GM18511 (cell line): Measurements from ENCODE around the gene OR51L1.
"Not testable (repeated sequence)": the region's sequence is repeated elsewhere in the genome, so short reads cannot be mapped to it uniquely, and the experiment has no call there.

Experiments used
- ATAC-seq: cut with Tn5 transposase; IDR thresholded peaks from one replicate; pipeline ENCODE4 v1.9.1; 2021; ENCODE audit warnings: mild to moderate bottlenecking, moderate library complexity; ENCODE audit not compliant: unreplicated experiment

The OR51L1 gene, protein sequence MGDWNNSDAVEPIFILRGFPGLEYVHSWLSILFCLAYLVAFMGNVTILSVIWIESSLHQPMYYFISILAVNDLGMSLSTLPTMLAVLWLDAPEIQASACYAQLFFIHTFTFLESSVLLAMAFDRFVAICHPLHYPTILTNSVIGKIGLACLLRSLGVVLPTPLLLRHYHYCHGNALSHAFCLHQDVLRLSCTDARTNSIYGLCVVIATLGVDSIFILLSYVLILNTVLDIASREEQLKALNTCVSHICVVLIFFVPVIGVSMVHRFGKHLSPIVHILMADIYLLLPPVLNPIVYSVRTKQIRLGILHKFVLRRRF

GRCh38 chr11:4994551-4994950 is at the start of gene OR51L1:
OR51L1 (plus strand) TSS chr11:4994851; CDS start chr11:4998983, 4,132 bp downstream.
- ATAC-seq = no peak

DNA sequence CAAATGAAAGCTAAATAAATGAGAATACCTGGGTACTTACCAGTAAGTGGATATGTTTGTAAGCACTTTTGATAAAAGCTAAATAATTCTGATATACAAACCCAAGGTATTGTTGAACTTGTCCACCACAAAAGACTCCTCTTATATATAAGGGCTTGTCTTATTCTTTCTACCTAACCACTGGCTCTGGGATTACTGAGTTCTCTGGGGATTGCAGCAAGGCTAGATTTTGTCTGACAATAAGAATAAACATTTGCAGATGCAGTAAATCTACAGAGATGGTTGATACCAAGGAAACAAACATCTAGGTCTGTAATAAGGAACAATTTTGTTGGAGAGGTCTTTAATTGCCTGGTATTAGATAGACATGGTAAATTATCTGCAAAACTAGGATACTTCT is 47.1 kb upstream of the OR51L1 start, which contains the start of gene OR51A4:
TSS of gene OR51A4 (minus strand) at position 101 of the 400 bp plus-strand sequence. CDS start 505 bp downstream, outside the sequence.
- ATAC-seq = no peak

DNA sequence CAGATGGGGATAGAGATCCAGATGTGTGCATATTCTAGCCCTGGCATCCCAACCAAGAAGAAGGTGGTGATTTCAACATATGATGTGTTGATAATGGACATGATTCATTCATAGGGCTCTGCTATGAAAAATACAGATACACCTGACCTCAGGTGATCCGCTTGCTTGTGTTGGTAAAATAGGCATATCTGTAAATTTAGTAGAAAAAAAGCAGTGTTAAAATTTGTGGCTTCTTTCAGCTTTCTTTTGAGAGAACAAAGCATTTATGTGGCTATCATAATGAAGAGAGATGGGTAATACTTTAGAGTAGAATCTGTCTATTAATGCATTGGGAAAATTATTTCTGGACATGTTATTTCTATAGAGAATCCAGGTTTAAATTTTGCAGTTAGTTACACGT is 39.0 kb upstream of the OR51L1 start, which contains the start of gene OR51A2:
TSS of gene OR51A2 (minus strand) at position 101 of the 400 bp plus-strand sequence. CDS start at position 101, 0 bp downstream.
- not testable (repeated sequence) for ATAC-seq

DNA sequence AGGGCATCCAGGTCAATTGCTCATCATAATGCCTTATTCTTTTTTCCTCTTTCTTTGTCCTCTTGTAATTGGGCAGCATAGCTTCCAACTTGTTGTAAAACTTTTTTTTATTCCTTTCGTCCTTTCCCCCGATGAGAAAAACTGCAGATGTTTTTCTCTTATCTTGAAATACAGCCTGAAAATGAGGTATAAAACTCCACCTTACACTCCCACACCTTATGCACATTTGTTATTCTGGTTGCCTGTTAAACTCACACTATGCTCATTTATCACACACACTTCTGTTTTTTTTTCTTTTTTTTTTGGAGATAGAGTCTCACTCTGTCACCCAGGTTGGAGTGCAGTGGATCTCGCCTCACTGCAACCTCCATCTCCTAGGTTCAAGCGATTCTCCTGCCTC is 37.3 kb upstream of the OR51L1 start:
- no peak for ATAC-seq

DNA sequence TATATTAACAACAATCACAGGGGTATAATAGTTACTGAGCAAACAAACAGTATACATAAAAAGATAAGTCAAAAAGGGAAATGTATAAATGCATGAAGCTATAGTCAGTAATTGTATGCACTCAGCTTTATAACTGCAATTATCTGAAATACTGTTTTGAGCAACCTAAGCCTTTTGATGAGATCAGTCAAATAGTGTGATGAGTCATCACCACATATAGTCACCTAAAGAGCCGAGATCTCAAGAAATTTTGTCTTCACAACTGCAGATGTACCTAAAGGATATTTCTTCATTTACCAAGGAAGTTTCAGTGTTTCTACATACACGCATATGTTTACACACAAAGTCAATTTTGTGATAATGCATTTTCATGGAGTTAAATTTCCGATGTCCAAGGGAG is 33.8 kb upstream of the OR51L1 start:
- no peak for ATAC-seq

- ATAC-seq = no peak
Measured at GRCh38 chr11:4962816-4963215, 31.8 kb upstream of the OR51L1 start.

- ATAC-seq = no peak
Measured at GRCh38 chr11:4975436-4975835, 19.2 kb upstream of the OR51L1 start.

GRCh38 chr11:4979036-4979435 is 15.6 kb upstream of the OR51L1 start:
- no peak for ATAC-seq

DNA sequence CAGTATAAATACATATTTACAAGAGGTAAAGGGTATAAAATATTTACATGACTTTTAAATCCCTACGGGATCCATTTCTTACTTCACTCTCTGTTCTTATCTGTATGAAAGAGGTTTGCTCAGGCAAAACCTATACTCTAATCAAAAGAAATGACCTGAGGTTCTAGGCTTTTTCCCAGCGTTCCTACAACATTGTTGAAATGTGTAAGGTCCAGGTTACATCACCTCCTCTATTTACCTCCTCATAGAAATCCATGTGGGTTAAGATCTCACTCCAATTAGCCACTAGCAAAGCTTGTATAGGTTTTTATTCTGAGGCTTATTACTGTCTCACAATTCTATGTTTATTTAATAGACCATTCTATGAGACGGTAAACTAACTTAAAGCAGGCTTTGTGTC is 12.0 kb upstream of the OR51L1 start:
- no peak for ATAC-seq

- ATAC-seq = no peak
Measured at GRCh38 chr11:4983841-4984240, 10.8 kb upstream of the OR51L1 start.

GRCh38 chr11:4991060-4991459 is 3.6 kb upstream of the OR51L1 start:
- no peak for ATAC-seq

DNA sequence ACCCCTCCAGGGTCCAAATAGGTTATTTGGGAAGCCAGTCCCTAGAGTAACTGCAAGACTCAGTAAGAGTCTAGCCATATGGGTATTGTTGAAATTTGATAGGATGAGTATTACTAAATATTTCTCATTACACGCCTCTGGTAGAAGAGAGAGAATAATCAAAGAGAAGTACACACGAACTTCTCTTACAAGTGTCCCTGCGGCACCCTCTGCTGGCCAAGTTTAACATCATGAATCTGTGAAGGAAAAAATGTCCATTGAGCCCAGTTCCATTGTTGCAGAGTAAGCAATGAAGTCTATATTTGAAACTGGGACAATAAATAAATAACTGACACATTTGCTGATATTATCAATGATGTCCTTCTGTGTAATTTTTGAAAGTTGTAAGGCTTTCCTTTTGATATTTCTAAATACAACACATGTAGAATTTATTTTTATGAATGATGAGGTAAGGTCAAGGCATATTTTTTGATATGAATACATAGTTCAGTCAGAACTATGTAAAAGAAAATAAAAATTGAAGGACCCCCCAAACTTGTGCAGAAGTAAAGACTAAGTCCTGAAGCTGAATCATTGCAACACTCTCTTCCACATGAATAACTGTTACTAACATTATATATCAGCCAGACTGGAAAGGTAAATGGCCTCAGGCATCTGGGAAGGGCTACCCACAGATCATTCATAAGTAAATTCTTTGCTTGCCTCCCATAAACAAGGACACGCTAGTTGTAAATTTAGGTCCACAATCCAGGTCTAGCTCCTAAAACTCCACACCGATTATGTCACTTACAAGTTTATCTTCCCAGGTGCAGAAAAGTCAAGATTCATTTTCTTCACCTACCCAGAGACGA is 10.0 kb downstream of the OR51L1 start:
- peak; percentile 66 for ATAC-seq

GRCh38 chr11:5007561-5007960 is 12.9 kb downstream of the OR51L1 start:
- ATAC-seq = no peak

DNA sequence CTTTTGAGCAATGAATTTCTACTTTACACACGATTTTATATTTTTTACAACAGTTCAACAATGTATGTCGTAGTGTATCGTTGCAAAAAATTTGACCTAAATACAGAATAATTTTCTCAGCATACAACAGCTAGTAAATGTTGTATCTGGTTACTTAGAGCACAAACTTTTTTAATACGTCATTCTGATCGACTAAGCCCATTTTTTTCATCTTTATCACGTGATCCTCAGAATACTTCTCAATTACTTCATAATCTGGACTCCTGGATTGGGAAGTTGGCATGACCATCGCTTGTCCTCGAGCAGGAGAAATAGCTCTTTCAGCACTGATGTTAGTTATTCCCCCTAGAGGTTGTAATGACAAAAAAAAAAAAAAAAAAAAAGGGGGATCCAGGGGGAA is 16.6 kb downstream of the OR51L1 start:
- ATAC-seq = no peak

DNA sequence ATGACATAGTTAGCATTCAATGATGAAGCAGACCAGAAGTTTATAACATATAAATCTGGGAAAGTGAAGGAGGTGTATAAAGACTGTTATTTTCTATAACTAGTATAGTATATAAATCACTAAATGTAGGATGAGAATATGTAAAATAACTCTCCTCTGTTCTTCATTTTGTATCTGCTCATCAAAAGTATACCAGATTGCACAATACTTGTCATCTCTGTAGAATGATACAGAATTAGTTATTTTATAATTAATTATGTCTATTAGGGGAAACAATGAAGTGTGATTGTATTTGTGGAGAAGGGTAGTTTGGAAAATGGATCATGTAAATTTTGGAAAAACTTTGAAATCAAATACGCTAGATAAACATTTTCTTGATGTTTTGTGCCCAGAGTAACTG is 18.4 kb downstream of the OR51L1 start:
- no peak for ATAC-seq

GRCh38 chr11:5021996-5022395 is 27.3 kb downstream of the OR51L1 start:
- ATAC-seq = no peak

DNA sequence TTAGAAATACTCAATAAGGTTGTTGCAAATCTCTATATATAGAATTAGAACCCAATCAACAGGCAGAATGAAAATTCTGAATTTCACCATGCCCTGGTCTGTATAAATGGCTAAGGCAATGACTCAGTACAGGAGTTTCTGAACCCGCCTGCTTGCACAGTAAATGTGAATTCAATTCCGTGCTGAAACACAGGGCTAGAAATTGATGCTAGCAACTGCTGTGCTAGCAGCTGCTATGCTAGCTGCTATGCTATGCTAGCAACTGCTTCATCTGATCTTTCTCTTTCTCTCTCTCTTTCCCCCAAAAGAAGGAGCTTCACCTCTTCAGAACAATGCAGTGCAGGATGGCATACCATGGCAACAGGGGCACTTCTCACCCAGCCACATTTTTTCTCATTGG is 42.0 kb downstream of the OR51L1 start:
- no peak for ATAC-seq

GRCh38 chr11:5037926-5038325 is 43.3 kb downstream of the OR51L1 start:
- ATAC-seq = no peak

- ATAC-seq = no peak
Measured at GRCh38 chr11:5038341-5038740, 43.7 kb downstream of the OR51L1 start.

DNA sequence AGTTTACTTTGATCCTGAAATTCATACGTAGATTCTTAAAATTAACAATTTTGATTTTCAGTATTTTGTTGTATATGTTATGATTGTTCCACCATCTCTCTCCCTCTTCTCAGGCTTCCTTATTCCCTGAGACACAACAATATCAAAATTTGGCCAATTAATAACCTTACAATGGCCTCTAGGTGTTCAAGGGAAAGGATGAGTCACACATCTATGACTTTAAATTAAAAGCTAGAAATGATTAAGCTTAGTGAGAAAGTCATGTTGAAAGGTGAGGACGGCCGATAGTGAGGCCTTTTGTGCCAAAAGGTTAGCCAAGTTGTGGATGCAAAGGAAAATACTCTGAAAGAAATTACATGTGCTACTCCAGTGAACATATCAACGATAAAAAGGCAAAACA is 46.2 kb downstream of the OR51L1 start:
- ATAC-seq = no peak

DNA sequence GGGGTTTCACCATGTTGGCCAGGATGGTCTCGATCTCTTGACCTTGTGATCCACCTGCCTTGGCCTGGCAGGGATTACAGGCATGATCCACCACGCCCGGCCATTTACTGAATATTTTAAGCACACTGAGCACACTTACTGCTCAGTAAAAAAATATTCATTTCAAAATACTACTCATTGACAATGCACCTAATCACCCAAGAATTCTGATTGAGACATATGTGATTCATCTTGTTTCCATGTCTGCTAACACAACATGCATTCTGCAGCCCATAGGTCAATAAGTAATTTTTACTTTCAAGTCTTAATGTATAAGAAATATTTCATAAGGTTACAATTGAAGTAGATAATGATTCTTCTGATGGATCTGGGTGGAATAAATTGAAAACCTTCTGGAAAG is 47.4 kb downstream of the OR51L1 start:
- ATAC-seq = no peak

DNA sequence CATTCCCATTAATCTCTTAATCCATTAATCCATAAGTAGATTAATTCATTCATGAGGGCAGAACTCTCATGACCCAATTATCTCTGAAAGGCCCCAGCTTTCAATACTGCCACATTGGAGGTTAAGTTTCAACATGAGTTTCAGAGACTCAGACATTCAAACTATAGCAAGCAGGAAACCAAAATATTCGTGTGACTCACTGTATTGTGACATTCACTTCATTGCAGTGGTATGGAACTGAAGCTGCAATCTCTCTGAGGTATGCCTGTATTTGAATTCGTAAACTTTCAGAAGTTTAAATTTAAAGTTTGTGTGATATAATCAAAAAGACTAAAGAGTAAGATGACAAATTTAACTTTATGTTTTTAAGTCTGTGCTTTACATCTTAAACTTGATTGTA is 48.7 kb downstream of the OR51L1 start:
- no peak for ATAC-seq
